ENCODE data around the gene NAGPA. TPM values are rescaled to one million over a fixed set of nuclear protein-coding genes. Genes with fewer than 3 reads are reported as not detected.

The NAGPA gene
- total RNA-seq, 1 experiment from 2014 or later, result 12.5 TPM

GRCh38 chr16:5040451-5040850 lies 6.7 kb upstream of the NAGPA start:
- TF ChIP-seq ERG (CRISPR knock-in tag; IDR thresholded peaks at IDR 0.05) (no peak), FOXP4 (CRISPR knock-in tag; IDR thresholded peaks at IDR 0.05) (no peak), SP1 (CRISPR knock-in tag; conservative IDR thresholded peaks at IDR 0.05) (no peak), USF2 (CRISPR knock-in tag; IDR thresholded peaks at IDR 0.05) (no peak), FOXP1 (CRISPR knock-in tag; IDR thresholded peaks at IDR 0.05; ENCODE audit: borderline replicate concordance) (no peak), MXD4 (CRISPR knock-in tag; IDR thresholded peaks at IDR 0.05; ENCODE audit: borderline replicate concordance) (no peak), ATF6 (CRISPR knock-in tag; IDR thresholded peaks at IDR 0.05) (no peak), NR1H2 (CRISPR knock-in tag; IDR thresholded peaks at IDR 0.05) (no peak), ZNF423 (CRISPR knock-in tag; IDR thresholded peaks at IDR 0.05) (no peak), ELF4 (CRISPR knock-in tag; IDR thresholded peaks at IDR 0.05; ENCODE audit: low read depth) (no peak), GABPB1 (CRISPR knock-in tag; IDR thresholded peaks at IDR 0.05) (no peak), STAT6 (CRISPR knock-in tag; conservative IDR thresholded peaks at IDR 0.05; ENCODE audit: low read depth) (no peak), ZSCAN18 (CRISPR knock-in tag; IDR thresholded peaks at IDR 0.05) (no peak), TEAD4 (CRISPR knock-in tag; IDR thresholded peaks at IDR 0.05) (no peak)
- DNase-seq (ENCODE audit: low spot score) (no peak), ATAC-seq (no peak)
- H3K9me3 Mint-ChIP-seq, result no peaks in the 10 kb centered on the region
- H3K4me3 Mint-ChIP-seq, result no peak overlapping the region
- no peaks in the 10 kb centered on the region for H3K36me3 Mint-ChIP-seq
- CTCF ChIA-PET, result interaction anchor here (0.9 to 2.1 kb wide), 3 partner anchors 16 to 272 kb away, joined by 3 to 6 read pairs (median 4); no protein-coding TSS in a partner anchor
- peaks cover 21% of the 10 kb centered on the region for H3K4me1 Mint-ChIP-seq
- no peak overlapping the region for H3K27ac Mint-ChIP-seq
- H3K27me3 Mint-ChIP-seq (ENCODE audit: low read depth), result peaks cover 10% of the 10 kb centered on the region
- POLR2A ChIA-PET, result no interaction called here

All from WTC11 (cell line).